Prostate gland (tissue), 2 donors: ENCODE data around the gene NET1. TPM values are rescaled to one million over a fixed set of nuclear protein-coding genes. Genes with fewer than 3 reads are reported as not detected.
A peak's percentile ranks its signal among the peaks of the same experiment; 100 is the strongest.
"Not testable (repeated sequence)": the region's sequence is repeated elsewhere in the genome, so short reads cannot be mapped to it uniquely, and the experiment has no call there.

Source experiments
- DNase-seq: peaks from one replicate; pipeline ENCODE4 v3.0.0-alpha.2; 2019; ENCODE audit warnings: low spot score
- H3K27ac ChIP-seq, 2 donors: fragments of 200-600 bp; sonication (generic); 2 replicates each; pipeline ENCODE4 v1.5.1; 2017 to 2019
- H3K27me3 ChIP-seq: fragments of 200-600 bp; sonication (generic); replicated peaks from 2 replicates; pipeline ENCODE4 v1.5.1; 2019; ENCODE audit not compliant: insufficient read depth
- H3K36me3 ChIP-seq, 2 donors: fragments of 200-600 bp; sonication (generic); 1 replicate in 1 of 2; 2 replicates in 1 of 2; pipeline versions ENCODE4 v1.5.1 to v1.8.1; 2017 to 2019
- H3K4me1 ChIP-seq: fragments of 200-600 bp; sonication (generic); replicated peaks from 2 replicates; pipeline ENCODE4 v1.5.1; 2019
- H3K4me3 ChIP-seq, 2 donors: fragments of 200-600 bp; sonication (generic); 2 replicates each; pipeline ENCODE4 v1.5.1; 2017 to 2019
- H3K9me3 ChIP-seq: fragments of 200-600 bp; sonication (generic); 2 replicates; pipeline ENCODE4 v1.5.1; 2017
- POLR2A ChIP-seq: fragments of 450-650 bp; IDR thresholded peaks from one replicate; pipeline ENCODE4 v1.6.1; 2016; ENCODE audit warnings: antibody characterized with exemption, mild to moderate bottlenecking
- POLR2AphosphoS5 ChIP-seq: sonication (generic); formaldehyde crosslinking; IDR thresholded peaks from one replicate; pipeline ENCODE4 v1.6.1; 2017; ENCODE audit warnings: antibody characterized with exemption
- WGBS: methylation state at CpG from one replicate; pipeline ENCODE4 v1.1.5; 2018; 5-methylcytosine and 5-hydroxymethylcytosine counted together
- intact Hi-C: fragments of 100-400 bp; cut with DNase I; formaldehyde crosslinking; loops from one replicate; pipeline ENCODE4 v1.14.2; 2022
- total RNA-seq, 2 donors: library from RNA; depleted of rRNA; stranded (reverse); fragments of >200 nt; gene quantifications; one replicate each; pipeline ENCODE4 v1.1.0, GENCODE V29; 2016
- TF ChIP-seq, protein P1 (sequence below), 4 experiments: fragments of 200-600 bp in 2 of 4; fragments of 450-650 bp in 2 of 4; sonication (generic) in 2 of 4; IDR thresholded peaks; 1 replicate in 3 of 4; 2 replicates in 1 of 4; pipeline ENCODE4 v1.5.1; 2016 to 2019; ENCODE audit warnings: antibody characterized with exemption in 4 of 4, mild to moderate bottlenecking in 2 of 4, moderate library complexity in 2 of 4

The NET1 gene
- total RNA-seq, 2 donors from 2014 or later, result 55.6 to 77.6 TPM

DNA sequence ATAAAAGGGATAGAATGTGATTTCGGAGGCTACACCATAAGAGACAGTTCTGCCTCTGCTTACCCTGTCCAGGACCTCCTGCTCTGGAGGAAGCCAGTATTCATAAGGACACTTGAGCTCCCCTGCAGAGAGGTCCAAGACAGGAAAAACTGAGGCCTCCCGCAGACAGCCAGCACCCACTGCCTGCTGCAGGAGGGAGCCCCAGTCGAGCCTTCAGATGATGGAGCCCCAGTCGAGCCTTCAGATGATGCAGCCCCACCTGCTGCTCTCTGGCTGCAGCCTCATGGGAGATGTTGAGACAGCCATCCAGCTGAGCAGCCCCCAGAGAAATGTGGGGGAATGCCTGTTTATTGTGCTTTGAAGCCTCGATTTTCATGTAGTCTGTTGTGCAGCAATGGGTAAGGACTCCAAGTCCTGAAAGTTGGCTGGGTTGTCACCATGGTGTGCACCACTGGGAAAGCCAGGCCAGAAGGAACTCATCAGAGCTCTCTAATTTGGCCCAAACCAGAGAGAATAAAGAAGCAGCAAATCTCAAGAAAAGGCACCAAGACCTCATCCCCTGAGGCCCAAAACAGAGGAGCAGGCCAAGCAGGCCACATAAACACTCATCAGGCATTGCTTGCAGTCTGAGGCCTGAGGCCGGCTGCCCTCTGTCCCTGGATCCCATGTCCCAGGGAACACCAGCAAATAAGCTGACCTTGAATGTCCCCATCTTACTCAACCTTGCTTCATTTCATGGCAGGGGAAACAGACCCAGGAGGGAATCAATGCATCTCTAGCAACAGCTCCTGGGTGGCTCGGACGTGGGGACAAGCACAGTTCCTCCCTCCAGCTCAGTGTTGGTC lies 56.1 kb downstream of the NET1 start:
- TF ChIP-seq POLR2AphosphoS5, result no peak
- TF ChIP-seq, protein P1, sequence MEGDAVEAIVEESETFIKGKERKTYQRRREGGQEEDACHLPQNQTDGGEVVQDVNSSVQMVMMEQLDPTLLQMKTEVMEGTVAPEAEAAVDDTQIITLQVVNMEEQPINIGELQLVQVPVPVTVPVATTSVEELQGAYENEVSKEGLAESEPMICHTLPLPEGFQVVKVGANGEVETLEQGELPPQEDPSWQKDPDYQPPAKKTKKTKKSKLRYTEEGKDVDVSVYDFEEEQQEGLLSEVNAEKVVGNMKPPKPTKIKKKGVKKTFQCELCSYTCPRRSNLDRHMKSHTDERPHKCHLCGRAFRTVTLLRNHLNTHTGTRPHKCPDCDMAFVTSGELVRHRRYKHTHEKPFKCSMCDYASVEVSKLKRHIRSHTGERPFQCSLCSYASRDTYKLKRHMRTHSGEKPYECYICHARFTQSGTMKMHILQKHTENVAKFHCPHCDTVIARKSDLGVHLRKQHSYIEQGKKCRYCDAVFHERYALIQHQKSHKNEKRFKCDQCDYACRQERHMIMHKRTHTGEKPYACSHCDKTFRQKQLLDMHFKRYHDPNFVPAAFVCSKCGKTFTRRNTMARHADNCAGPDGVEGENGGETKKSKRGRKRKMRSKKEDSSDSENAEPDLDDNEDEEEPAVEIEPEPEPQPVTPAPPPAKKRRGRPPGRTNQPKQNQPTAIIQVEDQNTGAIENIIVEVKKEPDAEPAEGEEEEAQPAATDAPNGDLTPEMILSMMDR (IDR thresholded peaks at IDR 0.05), result no peak
- TF ChIP-seq POLR2A, result no peak
- DNase-seq, result no peak
- Histone ChIP-seq H3K4me1 (peaks cover 5% of the 10 kb centered on the region), H3K36me3 (no peaks in the 10 kb centered on the region), H3K4me3 (no peak overlapping the region), H3K27ac (peak overlapping the region in 1 of 2 donors; percentile 63), H3K27me3 (no peaks in the 10 kb centered on the region), H3K9me3 (no peaks in the 10 kb centered on the region)
- intact Hi-C loops, result no loop called here
- WGBS, result 73% methylated on average over 7 of the region's 8 CpGs

DNA sequence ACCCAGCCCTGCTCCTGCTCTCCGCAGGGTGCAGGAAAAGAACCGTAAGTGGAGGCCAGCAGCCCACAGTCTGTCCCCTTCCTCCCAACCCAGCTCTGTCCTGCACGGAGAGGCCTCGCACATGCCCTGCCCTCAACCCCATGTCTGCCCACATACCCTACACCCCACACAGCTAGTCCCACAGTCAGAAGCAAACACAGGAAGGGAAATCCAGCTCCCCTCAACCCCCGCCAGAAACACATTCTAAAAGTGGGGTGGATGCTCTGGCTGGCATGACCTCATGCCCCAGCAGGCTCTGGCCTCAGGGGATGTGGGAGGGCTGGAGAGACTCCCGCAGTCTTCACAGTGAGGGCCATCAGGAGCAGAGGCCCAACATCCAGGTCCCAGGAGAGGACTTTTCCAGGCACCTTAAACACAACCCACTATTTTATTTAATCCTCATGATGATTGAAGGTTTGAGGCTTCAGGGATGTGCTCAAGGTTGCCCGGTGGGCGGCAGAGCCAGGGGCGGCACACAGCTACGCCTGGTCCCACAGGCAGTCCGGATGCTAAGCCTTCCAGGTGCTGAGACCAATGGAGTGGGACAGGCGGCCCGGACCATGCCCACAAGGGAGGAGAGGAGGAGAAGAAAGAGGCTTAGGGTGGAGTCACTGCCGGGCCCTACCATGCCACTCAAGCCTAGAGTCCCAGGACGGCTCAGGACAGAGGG lies 57.1 kb downstream of the NET1 start:
- DNase-seq, result no peak
- H3K9me3 ChIP-seq, result no peaks in the 10 kb centered on the region
- H3K27ac ChIP-seq, result no peak overlapping the region
- H3K4me1 ChIP-seq, result peaks cover 5% of the 10 kb centered on the region
- intact Hi-C loops, result no loop called here
- no peaks in the 10 kb centered on the region for H3K36me3 ChIP-seq
- H3K4me3 ChIP-seq, result no peak overlapping the region
- H3K27me3 ChIP-seq, result no peaks in the 10 kb centered on the region
- 82% methylated on average over 15 of the region's 15 CpGs for WGBS
- no peak for TF ChIP-seq POLR2A
- TF ChIP-seq, protein P1 (IDR thresholded peaks at IDR 0.05), result no peak
- TF ChIP-seq POLR2AphosphoS5, result no peak

DNA sequence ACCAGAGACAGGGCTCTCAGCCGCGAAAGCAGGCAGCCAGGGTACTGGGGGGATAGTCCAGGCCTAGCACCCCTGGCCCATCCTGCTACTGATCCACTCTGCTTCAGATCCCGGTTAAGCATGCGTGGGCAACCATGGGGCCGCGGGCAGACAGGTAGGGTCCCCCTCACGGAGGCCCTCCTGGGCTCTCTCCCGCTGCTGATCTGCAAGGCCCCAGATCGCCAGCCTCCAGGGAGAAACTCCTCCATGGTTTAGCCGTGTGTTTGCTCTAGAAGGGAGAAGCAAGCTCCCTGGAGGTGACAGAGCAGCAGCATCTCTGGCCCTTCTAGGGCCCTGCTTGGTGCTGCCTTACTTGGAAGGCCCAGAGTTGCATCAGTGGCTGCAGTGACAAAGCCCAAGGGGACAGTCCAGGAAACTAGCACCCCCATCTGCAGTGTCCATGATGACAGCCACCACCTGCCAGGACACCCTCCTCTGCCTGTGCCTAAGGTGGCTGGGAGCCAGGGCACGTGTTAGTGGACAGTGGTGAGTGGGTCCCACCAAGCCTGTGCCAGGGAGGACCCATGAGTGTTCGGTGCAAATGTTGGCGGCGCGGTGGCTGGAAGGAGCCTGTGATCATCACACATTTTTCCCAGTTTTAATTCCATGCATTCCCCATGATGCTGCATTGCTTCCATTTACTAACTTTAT lies 57.9 kb downstream of the NET1 start:
- no peak for DNase-seq
- WGBS, result 97% methylated on average over 15 of the region's 15 CpGs
- Histone ChIP-seq H3K36me3 (no peaks in the 10 kb centered on the region), H3K4me1 (peaks cover 5% of the 10 kb centered on the region), H3K4me3 (no peak overlapping the region), H3K27ac (no peak overlapping the region), H3K27me3 (no peaks in the 10 kb centered on the region), H3K9me3 (no peaks in the 10 kb centered on the region)
- TF ChIP-seq, protein P1 (IDR thresholded peaks at IDR 0.05), result no peak
- TF ChIP-seq POLR2A, result no peak
- TF ChIP-seq POLR2AphosphoS5, result no peak
- intact Hi-C loops, result no loop called here

DNA sequence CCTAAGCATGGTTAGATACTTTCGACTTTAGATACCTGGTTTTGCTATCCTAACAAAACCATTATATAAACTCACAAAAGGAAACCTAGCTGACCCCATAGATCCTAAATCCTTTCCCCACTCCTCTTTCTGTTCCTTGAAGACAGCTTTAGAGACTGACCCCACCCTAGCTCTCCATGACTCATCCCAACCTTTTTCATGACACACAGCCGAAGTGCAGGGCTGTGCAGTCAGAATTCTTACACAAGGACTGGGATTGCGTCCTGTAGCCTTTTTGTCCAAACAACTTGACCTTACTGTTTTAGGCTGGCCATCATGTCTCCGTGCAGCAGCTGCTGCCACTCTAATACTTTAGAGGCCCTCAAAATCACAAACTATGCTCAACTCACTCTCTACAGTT lies 62.3 kb downstream of the NET1 start:
- H3K4me3 ChIP-seq, DNase-seq, H3K27ac ChIP-seq, H3K9me3 ChIP-seq, H3K36me3 ChIP-seq, H3K4me1 ChIP-seq, intact Hi-C loops, H3K27me3 ChIP-seq: not testable (repeated sequence)
- WGBS, result 82% methylated on average over 4 of the region's 4 CpGs

DNA sequence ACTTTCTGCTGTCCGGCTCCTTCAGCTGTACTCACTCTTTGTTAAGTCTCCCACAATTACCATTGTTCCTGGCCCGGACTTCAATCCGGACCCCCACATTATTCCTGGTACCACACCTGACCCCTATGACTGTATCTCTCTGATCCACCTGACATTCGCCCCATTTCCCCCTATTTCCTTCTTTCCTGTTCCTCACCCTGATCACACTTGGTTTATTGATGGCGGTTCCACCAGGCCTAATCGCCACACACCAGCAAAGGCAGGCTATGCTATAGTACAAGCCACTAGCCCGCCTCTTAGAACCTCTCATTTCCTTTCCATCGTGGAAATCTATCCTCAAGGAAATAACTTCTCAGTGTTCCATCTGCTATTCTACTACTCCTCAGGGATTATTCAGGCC lies 62.7 kb downstream of the NET1 start:
- WGBS, result 95% methylated on average over 7 of the region's 8 CpGs

DNA sequence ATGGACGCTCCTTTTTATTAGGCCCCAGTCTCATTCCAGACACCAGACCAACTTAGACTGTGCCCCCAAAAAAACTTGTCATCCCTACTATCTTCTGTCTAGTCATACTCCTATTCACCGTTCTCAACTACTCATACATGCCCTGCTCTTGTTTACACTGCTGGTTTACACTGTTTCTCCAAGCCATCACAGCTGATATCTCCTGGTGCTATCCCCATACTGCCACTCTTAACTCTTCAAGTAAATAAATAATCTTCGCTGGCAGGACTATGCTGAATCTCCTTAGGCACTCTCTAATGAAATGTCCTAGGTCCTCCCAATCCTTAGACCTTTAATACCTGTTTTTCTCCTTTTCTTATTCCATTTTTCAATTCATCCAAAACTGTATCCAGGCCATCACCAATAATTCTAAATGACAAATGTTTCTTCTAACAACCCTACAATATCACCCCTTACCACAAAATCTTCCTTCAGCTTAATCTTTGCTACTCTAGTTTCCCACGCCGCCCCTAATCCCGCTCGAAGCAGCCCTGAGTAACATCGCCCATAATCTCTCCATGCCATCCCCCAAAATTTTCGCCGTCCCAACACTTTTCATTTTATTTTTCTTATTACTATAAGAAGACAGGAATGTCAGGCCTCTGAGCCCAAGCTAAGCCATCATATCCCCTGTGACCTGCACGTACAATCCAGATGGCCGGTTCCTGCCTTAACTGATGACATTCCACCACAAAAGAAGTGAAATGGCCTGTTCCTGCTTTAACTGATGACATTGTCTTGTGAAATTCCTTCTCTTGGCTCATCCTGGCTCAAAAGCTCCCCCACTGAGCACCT lies 63.8 kb downstream of the NET1 start:
- WGBS, result 92% methylated on average over 12 of the region's 12 CpGs
- H3K4me1 ChIP-seq, H3K27me3 ChIP-seq, H3K9me3 ChIP-seq, intact Hi-C loops, H3K4me3 ChIP-seq, H3K27ac ChIP-seq, H3K36me3 ChIP-seq, DNase-seq: not testable (repeated sequence)

More for the DNA sequence above, 62.7 kb downstream of the NET1 start:
- H3K4me3 ChIP-seq, DNase-seq, intact Hi-C loops, H3K27me3 ChIP-seq, H3K27ac ChIP-seq, H3K9me3 ChIP-seq, H3K36me3 ChIP-seq, H3K4me1 ChIP-seq: not testable (repeated sequence)
